ENCODE measurements around the gene SPATA2. TPM values are rescaled to one million over a fixed set of nuclear protein-coding genes. Genes with fewer than 3 reads are reported as not detected.

SPATA2 gene
- total and polyA plus RNA-seq, 2 donors (not counting 3 experiments of a cell fraction or from before 2014, with no cell fraction given), result 4.9 to 6.1 TPM

- Histone ChIP-seq H3K9me3 (replicated peaks; ENCODE audit: control insufficient read depth, insufficient read depth, low read length) (no peaks in the 10 kb centered on the region), H3K79me2 (ENCODE audit: control insufficient read depth, insufficient read depth, low read length) (no peaks in the 10 kb centered on the region), H3K4me3 (replicated peaks in 1 of 3; ENCODE audit: insufficient read depth in 1 of 3, low read depth in 1 of 3, low read length in 3 of 3) (no peak overlapping the region), H3K27me3 (ENCODE audit: control insufficient read depth in 2 of 2, insufficient read depth in 2 of 2, low read length in 2 of 2) (no peaks in the 10 kb centered on the region), H3K4me1 (ENCODE audit: control insufficient read depth, extremely low read depth, insufficient read depth, low read length) (no peaks in the 10 kb centered on the region), H4K20me1 (replicated peaks; ENCODE audit: control insufficient read depth, extremely low read depth, insufficient read depth, low read length) (no peaks in the 10 kb centered on the region), H3K9me1 (replicated peaks; ENCODE audit: control insufficient read depth, extremely low read depth, insufficient read depth, low read length) (no peaks in the 10 kb centered on the region), H3K4me2 (ENCODE audit: insufficient read depth, low read length) (no peak overlapping the region), H3K9ac (replicated peaks; ENCODE audit: extremely low read depth, insufficient read depth, low read length) (no peak overlapping the region), H3K27ac (ENCODE audit: insufficient read depth, low read depth, low read length) (no peak overlapping the region), H3K36me3 (ENCODE audit: control insufficient read depth in 2 of 2, extremely low read depth in 1 of 2, insufficient read depth in 2 of 2, low read length in 2 of 2) (peaks cover 0 to 10% of the 10 kb centered on the region in 2 experiments), H2AFZ (ENCODE audit: low read depth, low read length) (no peak overlapping the region)
- ChIA-PET CTCF (interaction anchor here (0.9 to 1.6 kb wide), 2 partner anchors 10 to 31 kb away, joined by 3 to 7 read pairs; no protein-coding TSS in a partner anchor), POLR2A (interaction anchor here (0.6 kb wide), 1 partner anchor 74 kb away, joined by 7 read pairs; no protein-coding TSS in a partner anchor)
- no TSS peak for BruUV-seq (replicated peaks)
- TF ChIP-seq MAX (IDR thresholded peaks at IDR 0.05; ENCODE audit: insufficient read depth, insufficient read length) (no peak), POLR2AphosphoS5 (IDR thresholded peaks at IDR 0.05; ENCODE audit: insufficient read depth, low read depth, low read length) (no peak), EZH2 (IDR thresholded peaks at IDR 0.05; ENCODE audit: borderline replicate concordance, low read depth, low read length, severe bottlenecking) (no peak), MYC (IDR thresholded peaks at IDR 0.05; ENCODE audit: low read depth, low read length) (no peak), FOS (IDR thresholded peaks at IDR 0.05; ENCODE audit: borderline replicate concordance, insufficient read depth, low read length) (no peak), CTCF (IDR thresholded peaks at IDR 0.05; ENCODE audit: extremely low read depth in 1 of 2, insufficient read depth in 1 of 2, low read depth in 1 of 2, low read length in 2 of 2) (no peak), GATA2 (IDR thresholded peaks at IDR 0.05; ENCODE audit: insufficient read depth, insufficient read length, low read depth, low read length) (no peak)
- intact Hi-C loops (cut with micrococcal nuclease), result no loop called here
- FAIRE-seq, result peak; percentile 12
- dilution Hi-C loops (cut with MboI; ENCODE audit: extremely low pct_ligation_motif_present, low sequenced_read_pairs), result no loop called here
- DNase-seq (ENCODE audit: low read depth, low spot score), result no peak
Measured at GRCh38 chr20:49856904-49857303, 58.4 kb downstream of the SPATA2 start.

Data from endothelial cell of umbilical vein (primary cell).